ENCODE results near the gene ATF7.
"Not testable (repeated sequence)": the region's sequence is repeated elsewhere in the genome, so short reads cannot be mapped to it uniquely, and the experiment has no call there.

The ATF7 gene

DNA sequence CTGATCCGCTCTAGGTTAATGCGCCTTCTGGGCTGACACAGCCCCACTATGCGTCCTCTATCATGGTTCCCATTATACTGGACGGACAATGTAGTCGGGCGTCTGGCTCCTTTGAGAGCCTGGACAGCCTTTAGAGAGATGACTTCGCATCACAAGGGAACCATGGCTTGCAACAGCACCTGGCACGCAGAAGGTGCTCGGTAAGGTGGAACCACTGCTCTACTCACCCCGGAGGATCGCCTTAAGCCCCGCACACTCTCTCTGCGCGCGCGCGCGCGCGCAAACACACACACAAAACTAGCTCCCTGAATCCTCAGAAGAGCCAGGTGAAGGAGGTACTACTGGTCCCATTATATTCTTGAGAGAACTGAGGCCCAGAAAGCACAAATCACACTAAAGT is 134.0 kb downstream of the ATF7 start:
- Mint-ChIP-seq H3K36me3 (ENCODE audit: insufficient read depth) (peaks cover 52% of the 10 kb centered on the region), H3K27ac (peak overlapping the region; percentile 87 to 88), H3K4me1 (ENCODE audit: low read depth in 2 of 2) (peaks cover 25 to 31% of the 10 kb centered on the region in 2 donors), H3K9me3 (no peaks in the 10 kb centered on the region), H3K4me3 (peak overlapping the region; percentile 86 to 88), H3K27me3 (no peaks in the 10 kb centered on the region)
- DNase-seq (no peak), ATAC-seq (replicated peaks) (no peak)

DNA sequence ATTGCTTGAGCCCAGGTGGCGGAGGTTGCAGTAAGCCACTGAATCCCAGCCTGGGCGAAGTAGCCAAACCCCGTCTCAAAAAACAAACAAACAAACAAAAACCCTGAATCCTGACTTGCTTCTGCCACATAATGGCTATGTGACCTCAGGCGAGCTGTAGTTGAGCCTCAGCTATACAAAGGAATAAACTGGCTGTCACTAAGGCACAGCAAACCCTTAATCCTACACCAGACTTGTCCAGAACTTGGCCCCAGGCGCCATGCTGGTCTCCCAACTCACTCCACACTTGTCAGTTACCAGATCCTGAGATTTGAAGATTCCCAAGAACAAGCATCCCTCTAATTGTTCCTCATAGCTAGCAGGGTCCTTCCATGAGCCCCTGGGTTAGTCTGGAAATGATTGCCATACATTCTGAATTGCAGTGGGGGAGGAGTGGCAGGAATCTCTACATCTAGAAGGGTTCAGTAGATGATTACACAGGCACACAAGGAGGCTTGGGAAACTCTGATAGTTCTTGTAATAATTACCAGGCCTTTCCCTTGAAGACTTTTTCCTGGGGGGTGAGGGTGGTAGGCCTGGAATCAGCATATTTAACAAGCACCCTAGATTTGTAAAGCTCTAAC is 136.8 kb downstream of the ATF7 start:
- Mint-ChIP-seq H3K4me1 (ENCODE audit: low read depth in 2 of 2) (peaks cover 28 to 37% of the 10 kb centered on the region in 2 donors), H3K27me3 (no peaks in the 10 kb centered on the region), H3K9me3 (no peaks in the 10 kb centered on the region), H3K27ac (peak overlapping the region in 1 of 2 donors; percentile 57), H3K36me3 (ENCODE audit: insufficient read depth) (peaks cover 77% of the 10 kb centered on the region), H3K4me3 (no peak overlapping the region)
- DNase-seq (no peak), ATAC-seq (replicated peaks) (no peak)

DNA sequence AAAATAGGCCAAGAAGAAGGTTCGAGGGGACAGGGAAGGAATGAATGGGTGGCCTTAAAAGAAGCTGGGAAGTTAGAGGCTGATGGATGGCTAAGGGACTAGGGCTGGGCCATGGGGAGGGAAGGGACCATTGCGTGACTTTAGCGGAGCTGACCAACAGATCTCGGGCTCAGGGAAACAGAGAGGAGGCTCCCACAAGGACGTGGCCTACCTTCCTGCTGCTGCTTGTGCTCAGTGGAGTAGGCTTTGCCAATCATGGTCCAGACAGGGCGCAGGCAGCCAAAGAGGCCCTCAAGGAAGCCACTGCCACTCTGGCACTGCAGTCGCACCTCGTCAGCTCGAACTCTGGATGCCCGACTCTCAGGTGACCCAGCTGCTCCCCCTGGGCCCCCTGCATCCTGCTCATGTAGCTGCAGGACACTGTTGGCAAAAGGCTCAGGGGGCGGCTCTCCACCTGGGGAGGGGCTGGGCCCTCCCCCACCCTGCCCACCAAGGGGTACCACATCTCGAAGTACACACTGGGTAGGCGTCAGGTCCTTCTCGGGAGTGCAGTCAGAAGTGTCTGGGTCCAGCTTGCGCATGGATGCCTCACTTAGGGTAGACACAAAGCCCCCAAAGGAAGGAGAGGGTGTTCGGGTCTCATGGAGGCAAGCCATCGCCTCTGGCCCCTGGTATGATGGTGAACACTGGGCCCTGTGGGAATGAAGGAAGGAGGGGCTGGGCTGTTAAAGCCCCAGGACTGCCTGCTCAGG is 139.3 kb downstream of the ATF7 start:
- Mint-ChIP-seq H3K4me1 (ENCODE audit: low read depth in 2 of 2) (peaks cover 13 to 22% of the 10 kb centered on the region in 2 donors), H3K36me3 (ENCODE audit: insufficient read depth) (peaks cover 86% of the 10 kb centered on the region), H3K27ac (peak overlapping the region; percentile 86 to 91), H3K9me3 (no peaks in the 10 kb centered on the region), H3K4me3 (no peak overlapping the region), H3K27me3 (no peaks in the 10 kb centered on the region)
- no peak for DNase-seq
- no peak for ATAC-seq (replicated peaks)

DNA sequence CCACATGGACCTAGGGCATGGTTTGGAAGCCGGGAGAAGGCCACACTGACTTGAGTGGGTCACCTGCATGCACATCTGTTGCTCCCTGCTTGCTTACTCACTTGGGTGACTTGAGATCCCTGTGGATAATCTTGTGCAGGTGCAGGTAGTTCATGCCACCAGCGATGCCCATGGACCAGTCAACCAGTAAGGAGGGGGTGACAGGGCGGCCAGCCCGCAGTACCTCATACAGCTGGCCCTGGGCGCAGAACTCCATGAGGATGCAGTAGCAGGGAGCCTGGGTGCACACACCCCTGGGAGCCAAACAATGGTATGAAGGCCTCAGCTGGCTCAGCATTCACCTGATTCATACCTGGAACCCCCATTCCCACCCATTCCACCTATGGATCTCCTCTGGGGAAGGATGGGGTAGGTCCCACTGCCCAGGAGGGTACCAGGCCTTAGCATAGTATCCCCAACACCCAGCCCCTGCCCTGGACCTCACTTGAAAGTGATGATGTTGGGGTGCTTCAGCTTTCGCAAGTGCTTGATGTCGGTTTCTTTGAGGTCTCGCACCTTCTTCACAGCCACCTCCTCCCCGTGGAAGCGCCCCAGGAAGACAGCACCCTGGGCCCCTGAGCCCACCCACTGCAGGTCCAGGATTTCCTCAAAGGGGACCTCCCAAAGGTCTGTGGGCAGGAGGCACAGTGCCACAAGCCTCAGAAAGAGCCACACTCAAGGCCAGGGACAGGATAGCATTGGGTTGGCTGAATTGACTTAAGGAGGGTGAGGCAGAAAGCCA is 140.0 kb downstream of the ATF7 start:
- Mint-ChIP-seq H3K4me3 (no peak overlapping the region), H3K9me3 (no peaks in the 10 kb centered on the region), H3K27me3 (no peaks in the 10 kb centered on the region), H3K4me1 (ENCODE audit: low read depth in 2 of 2) (peaks cover 13 to 20% of the 10 kb centered on the region in 2 donors), H3K27ac (peak overlapping the region; percentile 86 to 91), H3K36me3 (ENCODE audit: insufficient read depth) (peaks cover 91% of the 10 kb centered on the region)
- ATAC-seq (replicated peaks) (peak; percentile 31), DNase-seq (no peak)

DNA sequence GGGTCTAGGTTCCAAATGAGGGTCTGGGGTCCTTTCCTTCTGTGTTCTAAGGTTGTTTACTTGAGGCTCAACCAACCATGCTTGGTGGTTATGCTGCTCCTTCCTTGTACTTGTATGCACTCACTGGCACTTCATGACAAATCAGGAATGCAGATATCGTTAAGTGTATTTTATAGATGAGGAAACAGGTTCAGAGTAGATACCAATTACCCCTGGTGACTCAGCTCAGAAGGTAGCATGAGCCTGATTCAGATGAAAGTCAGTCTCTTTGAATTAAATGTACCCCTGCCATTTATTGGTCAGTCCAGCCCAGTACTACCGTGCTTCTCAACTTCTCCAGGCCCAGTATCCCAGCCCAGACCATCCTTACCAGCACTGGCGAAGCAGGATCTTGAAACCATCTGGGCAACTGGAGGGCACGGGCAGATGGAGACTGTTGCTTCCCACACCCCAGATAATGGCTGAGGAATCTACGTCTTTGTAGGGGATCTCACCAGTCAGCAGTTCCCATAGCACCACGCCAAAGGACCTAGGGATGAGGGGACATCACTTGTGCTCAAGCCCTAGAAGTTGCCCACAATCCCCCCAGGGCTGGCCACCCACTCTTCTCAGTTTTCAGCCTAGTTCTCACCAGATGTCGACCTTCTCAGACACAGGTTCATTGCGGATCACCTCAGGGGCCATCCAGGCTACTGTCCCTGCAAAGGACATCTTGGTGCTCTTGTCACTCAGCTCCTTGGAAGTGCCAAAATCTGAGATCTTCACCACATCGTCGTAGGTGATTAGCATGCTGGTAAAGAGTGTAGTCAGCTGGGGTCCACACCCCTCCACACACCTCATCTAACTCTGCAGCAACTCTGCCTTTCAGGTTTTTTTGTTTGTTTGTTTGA is 141.3 kb downstream of the ATF7 start:
- ATAC-seq (replicated peaks) (no peak), DNase-seq (no peak)
- no peaks in the 10 kb centered on the region for H3K27me3 Mint-ChIP-seq
- no peaks in the 10 kb centered on the region for H3K9me3 Mint-ChIP-seq
- H3K4me3 Mint-ChIP-seq = peak overlapping the region in 1 of 2 donors; percentile 36
- peaks cover 13 to 20% of the 10 kb centered on the region in 2 donors for H3K4me1 Mint-ChIP-seq (ENCODE audit: low read depth in 2 of 2)
- H3K27ac Mint-ChIP-seq = peak overlapping the region in 1 of 2 donors; percentile 86
- H3K36me3 Mint-ChIP-seq (ENCODE audit: insufficient read depth) = peaks cover 93% of the 10 kb centered on the region

DNA sequence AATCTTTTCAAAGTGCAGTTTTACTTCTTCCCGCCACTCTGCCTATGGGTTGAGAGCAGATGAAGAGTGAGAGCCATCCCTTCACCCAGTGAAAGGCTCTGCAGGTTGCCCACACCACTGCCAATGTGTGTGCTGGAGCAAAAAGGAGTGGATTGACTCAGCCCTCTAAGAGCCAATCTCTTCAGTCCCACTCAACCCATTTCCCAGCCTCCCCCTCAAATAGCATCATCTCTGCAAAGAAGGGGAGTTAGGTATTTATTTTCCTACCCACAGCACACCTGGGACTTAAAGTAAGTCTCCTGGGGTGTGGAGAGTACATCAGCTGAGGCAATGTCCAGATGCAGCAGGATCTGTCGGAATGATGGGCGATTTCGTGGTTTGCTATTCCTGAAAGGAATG is 142.2 kb downstream of the ATF7 start:
- no peak for ATAC-seq (replicated peaks)
- Mint-ChIP-seq H3K27ac (peak overlapping the region in 1 of 2 donors; percentile 82), H3K27me3 (no peaks in the 10 kb centered on the region), H3K9me3 (no peaks in the 10 kb centered on the region), H3K36me3 (ENCODE audit: insufficient read depth) (peaks cover 93% of the 10 kb centered on the region), H3K4me1 (ENCODE audit: low read depth in 2 of 2) (peaks cover 13 to 20% of the 10 kb centered on the region in 2 donors), H3K4me3 (peak overlapping the region in 1 of 2 donors; percentile 17)
- no peak for DNase-seq

DNA sequence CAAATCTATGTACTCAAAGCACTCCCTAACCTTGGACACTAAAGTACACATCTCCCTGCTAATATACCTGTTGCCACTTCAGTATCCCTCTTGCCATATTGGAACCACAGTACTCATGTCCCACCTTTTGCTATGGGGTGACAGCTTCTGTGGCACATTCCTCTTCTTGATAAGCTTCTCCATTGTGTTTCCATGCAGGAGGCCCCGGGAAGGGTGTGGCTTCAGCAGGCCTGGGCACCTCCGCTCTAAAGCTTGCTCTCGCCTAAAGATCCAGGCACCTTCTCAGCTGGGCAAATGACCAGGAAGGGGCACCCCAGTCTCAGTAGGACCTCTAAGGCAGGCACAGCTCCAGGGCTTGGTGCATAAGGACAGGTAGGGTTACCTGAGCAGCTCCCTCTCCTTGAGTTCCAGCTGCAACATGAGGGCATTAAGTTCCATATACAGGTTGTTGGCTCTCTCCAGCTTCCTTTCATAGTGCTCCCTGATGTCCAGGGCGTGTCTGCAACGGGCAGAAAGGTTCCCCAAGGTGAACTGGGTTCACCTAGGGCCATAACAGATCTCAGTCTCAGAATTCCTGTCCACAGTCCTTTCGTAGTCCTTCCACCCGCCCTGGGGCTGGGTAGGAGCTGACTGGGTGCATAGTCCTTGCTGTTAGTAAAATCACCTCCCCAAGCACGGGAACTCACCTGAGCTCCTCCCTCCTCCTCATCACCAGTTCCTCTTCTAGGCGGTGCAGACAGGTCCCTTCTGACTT is 142.8 kb downstream of the ATF7 start:
- peak overlapping the region in 1 of 2 donors; percentile 17 for H3K4me3 Mint-ChIP-seq
- H3K36me3 Mint-ChIP-seq (ENCODE audit: insufficient read depth) = peaks cover 96% of the 10 kb centered on the region

DNA sequence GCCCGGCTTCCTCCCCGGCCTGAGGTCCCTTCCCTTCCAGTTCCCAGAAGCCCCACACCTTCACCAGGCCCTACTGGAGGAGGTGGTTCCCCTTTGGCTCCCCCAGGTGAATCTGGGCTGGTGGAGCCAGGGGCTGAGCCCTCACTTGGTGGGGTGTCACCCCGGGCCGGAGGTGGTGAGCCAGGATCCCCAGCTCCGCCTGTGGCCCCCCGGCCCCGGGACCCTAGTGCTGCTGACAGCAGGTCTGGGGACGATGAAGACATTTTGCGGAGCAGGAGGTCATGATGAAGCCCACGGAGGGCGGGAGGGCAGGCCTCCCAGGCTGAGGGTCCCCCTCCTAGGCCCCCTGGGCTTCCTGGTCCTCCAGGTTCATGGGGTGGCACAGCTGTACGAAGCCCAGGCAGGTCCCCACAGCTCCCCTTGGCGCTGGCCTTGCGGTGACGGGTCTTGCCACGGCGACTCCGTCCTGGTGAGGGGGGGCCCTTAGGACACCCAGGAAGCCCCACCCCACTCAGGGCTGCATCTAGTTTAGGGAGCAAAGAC is 143.5 kb downstream of the ATF7 start:
- Mint-ChIP-seq H3K27ac (peak overlapping the region in 1 of 2 donors; percentile 82), H3K4me3 (no peak overlapping the region), H3K36me3 (ENCODE audit: insufficient read depth) (peaks cover 96% of the 10 kb centered on the region), H3K9me3 (no peaks in the 10 kb centered on the region), H3K27me3 (no peaks in the 10 kb centered on the region), H3K4me1 (ENCODE audit: low read depth in 2 of 2) (peaks cover 11 to 17% of the 10 kb centered on the region in 2 donors)
- no peak for DNase-seq
- no peak for ATAC-seq (replicated peaks)

More for the DNA sequence above, 142.8 kb downstream of the ATF7 start:
- Mint-ChIP-seq H3K27ac (peak overlapping the region in 1 of 2 donors; percentile 82), H3K27me3 (no peaks in the 10 kb centered on the region), H3K9me3 (no peaks in the 10 kb centered on the region), H3K4me1 (ENCODE audit: low read depth in 2 of 2) (peaks cover 13 to 20% of the 10 kb centered on the region in 2 donors)
- ATAC-seq (replicated peaks) = no peak
- DNase-seq = no peak

DNA sequence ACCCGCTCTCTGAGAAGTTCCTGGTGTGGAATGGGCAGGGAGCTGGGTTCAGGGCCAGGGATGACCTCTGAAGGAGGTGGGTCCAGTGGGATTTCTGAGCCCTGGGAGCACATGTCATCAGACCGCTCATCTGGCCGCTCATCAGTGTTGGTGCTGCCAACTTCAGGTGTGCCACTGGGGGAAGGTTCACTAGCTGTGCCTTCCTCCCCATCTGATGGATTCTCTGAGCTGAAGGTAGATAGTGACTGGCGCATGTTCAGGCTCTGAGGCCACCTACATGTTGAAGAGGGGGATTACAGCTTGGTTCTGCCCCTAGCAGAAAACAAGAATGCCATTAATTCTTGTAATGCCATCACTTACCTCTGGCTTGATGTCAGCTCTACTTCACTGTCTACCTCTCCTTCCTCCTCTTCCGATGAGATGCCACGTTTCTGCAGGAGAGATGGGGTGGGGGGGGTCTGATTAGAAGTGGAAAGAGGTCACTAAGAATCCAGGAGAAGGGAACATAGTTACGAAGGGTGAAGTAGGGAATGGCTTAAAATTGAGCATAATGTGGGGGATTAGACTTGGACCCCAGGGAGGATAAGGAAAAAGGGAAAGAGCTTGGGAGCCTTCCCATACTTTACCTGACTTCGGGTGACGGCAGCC is 144.1 kb downstream of the ATF7 start:
- H3K36me3 Mint-ChIP-seq (ENCODE audit: insufficient read depth) = peaks cover 97% of the 10 kb centered on the region
- H3K4me1 Mint-ChIP-seq (ENCODE audit: low read depth in 2 of 2) = peaks cover 8 to 13% of the 10 kb centered on the region in 2 donors

DNA sequence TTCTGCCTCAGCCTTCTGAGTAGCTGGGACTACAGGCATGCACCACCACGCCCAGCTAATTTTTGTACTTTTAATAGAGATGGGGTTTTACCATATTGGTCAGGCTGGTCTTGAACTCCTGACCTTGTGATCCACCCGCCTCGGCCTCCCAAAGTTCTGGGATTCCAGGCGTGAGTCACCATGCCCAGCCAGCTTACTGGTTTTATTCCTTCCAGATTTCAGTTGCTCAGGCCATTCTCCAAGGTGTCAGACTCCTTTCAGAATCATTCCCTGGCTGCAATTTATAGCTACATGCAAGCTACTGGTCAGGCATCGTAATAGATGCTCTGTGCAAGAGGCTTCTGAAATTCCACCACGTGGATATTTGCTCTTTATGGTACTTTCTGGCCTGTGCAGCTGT is 144.7 kb downstream of the ATF7 start:
- not testable (repeated sequence) for ATAC-seq (replicated peaks); H3K4me3 Mint-ChIP-seq; H3K9me3 Mint-ChIP-seq; DNase-seq; H3K27me3 Mint-ChIP-seq
- H3K36me3 Mint-ChIP-seq (ENCODE audit: insufficient read depth) = peaks cover 99% of the 10 kb centered on the region
- peaks cover 11% of the 10 kb centered on the region in 2 donors for H3K4me1 Mint-ChIP-seq (ENCODE audit: low read depth in 2 of 2)
- H3K27ac Mint-ChIP-seq = peak overlapping the region in 1 of 2 donors; percentile 82

More for the DNA sequence above, 144.1 kb downstream of the ATF7 start:
- Mint-ChIP-seq H3K9me3 (no peaks in the 10 kb centered on the region), H3K27me3 (no peaks in the 10 kb centered on the region), H3K27ac (peak overlapping the region in 1 of 2 donors; percentile 82), H3K4me3 (no peak overlapping the region)
- peak; percentile 41 for ATAC-seq (replicated peaks)
- DNase-seq = no peak

DNA sequence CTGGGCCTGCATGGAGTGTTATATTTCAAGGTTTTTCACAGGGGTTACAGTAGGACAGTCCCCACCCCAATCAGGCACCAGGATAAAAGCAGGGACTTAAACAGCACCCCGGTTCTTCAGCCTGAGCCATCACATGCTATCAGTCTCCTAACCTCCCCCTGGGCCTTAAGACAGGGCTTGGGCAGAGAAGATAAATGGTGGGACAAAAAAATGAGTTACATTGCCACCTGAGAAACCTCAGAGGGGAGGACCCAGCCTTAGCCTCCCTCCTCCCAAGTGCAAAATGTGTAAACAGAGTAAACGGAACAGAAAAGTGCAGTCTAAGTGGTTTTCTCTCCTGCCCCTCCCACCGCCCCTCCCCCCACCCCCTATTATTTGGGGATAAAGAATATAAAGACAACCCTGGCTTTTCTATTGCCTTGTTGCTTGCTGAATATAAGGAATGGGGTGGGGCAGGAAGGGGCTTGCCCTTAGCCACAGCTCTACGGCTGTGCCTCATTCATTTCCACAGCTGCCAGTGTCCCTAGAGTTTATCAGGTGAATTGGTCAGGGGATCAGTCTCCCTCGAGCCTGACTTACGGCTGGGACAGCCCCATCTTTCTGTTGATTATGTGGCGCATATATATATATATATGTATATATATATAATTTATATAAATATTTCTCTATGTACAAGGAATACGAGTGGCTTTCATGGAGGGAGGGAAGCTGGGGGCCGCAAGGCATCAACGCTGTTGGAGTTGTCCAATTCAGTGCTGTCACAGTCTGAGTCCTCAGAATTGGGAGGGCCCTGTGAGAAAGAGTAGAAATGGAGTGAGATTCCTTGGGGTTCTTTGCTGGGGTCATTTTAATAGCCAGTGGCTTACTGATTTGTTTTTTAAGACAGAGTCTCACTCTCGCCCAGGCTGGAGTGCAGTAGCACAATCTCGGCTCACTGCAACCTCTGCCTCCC is 145.4 kb downstream of the ATF7 start:
- H3K27ac Mint-ChIP-seq = peak overlapping the region in 1 of 2 donors; percentile 82
- H3K36me3 Mint-ChIP-seq (ENCODE audit: insufficient read depth) = peaks cover 99% of the 10 kb centered on the region
- DNase-seq = no peak
- no peaks in the 10 kb centered on the region for H3K9me3 Mint-ChIP-seq
- H3K4me3 Mint-ChIP-seq = no peak overlapping the region
- H3K27me3 Mint-ChIP-seq = no peaks in the 10 kb centered on the region
- ATAC-seq (replicated peaks) = no peak
- peaks cover 8 to 15% of the 10 kb centered on the region in 2 donors for H3K4me1 Mint-ChIP-seq (ENCODE audit: low read depth in 2 of 2)
